ENCODE results near the gene PARVA.

DNA sequence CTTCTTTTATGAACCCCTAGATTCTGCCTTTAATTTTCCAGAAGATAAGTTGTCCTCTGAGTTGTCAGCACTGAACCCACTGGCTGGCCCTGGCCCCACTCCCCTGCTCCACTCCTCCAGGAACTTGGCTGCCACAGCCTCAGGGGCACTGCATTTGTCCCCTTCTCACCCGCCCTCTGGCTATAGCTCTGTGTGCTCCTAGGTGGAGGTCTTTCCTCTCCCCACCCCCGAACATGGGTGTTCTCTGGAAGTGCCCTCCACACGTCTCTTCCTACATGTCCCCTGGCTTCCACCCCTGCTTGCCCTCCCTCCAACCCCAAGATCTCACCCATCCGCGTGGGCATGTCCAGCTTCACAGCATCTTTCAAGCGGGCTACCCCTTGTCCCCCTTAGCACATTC lies 159.2 kb downstream of the PARVA start:
- TF ChIP-seq CREB1 (IDR thresholded peaks at IDR 0.05; ENCODE audit: low read depth) (no peak), FOXM1 (IDR thresholded peaks at IDR 0.05; ENCODE audit: borderline replicate concordance, low read depth) (no peak)

Measured in Ishikawa (cell line).